Measurements from ENCODE around the gene MAB21L4.
"Not testable (repeated sequence)": the region's sequence is repeated elsewhere in the genome, so short reads cannot be mapped to it uniquely, and the experiment has no call there.

DNA sequence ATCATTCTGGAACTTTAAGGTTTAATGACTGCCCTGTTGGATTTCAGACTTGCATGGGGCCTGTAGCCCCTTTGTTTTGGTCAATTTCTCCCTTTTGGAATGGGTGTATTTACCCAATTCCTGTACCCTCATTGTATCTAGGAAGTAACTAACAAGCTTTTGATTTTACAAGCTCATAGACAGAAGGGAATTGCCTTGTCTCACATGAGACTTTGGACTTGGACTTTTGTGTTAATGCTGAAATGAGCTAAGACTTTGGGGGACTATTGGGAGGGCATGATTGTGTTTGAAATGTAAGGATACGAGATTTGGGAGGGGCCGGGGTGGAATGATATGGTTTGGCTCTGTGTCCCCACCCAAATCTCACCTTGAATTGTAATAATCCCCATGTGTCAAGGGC is 49.6 kb downstream of the MAB21L4 start:
- TF ChIP-seq, protein P1, sequence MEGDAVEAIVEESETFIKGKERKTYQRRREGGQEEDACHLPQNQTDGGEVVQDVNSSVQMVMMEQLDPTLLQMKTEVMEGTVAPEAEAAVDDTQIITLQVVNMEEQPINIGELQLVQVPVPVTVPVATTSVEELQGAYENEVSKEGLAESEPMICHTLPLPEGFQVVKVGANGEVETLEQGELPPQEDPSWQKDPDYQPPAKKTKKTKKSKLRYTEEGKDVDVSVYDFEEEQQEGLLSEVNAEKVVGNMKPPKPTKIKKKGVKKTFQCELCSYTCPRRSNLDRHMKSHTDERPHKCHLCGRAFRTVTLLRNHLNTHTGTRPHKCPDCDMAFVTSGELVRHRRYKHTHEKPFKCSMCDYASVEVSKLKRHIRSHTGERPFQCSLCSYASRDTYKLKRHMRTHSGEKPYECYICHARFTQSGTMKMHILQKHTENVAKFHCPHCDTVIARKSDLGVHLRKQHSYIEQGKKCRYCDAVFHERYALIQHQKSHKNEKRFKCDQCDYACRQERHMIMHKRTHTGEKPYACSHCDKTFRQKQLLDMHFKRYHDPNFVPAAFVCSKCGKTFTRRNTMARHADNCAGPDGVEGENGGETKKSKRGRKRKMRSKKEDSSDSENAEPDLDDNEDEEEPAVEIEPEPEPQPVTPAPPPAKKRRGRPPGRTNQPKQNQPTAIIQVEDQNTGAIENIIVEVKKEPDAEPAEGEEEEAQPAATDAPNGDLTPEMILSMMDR (IDR thresholded peaks at IDR 0.05; ENCODE audit: insufficient read depth, low read depth, low read length): not testable (repeated sequence)
- not testable (repeated sequence) for TF ChIP-seq EZH2 (IDR thresholded peaks at IDR 0.05; ENCODE audit: insufficient read depth, low read length)
